HepG2 (cell line): Measurements from ENCODE around the gene FXN. TPM values are rescaled to one million over a fixed set of nuclear protein-coding genes. Genes with fewer than 3 reads are reported as not detected.

Experiments used
- ATAC-seq: fragments of 200-7000 bp; cut with Tn5 transposase; 3 replicates; pipeline ENCODE4 v1.9.1; 2020; ENCODE audit warnings: mild to moderate bottlenecking, moderate library complexity
- BruUV-seq: library from RNA; stranded (reverse); fragments of 400-500 nt; replicated peaks from 2 replicates; lab custom pipeline; 2021; lab: Mats Ljungman, UMichigan
- CTCF ChIA-PET: fragments of 300-600 bp; formaldehyde crosslinking; extraction: SDS; loops from one replicate; lab custom pipeline; 2021; ENCODE audit warnings: low total read pairs, inconsistent platforms, low intra/inter-chr PET ratio; lab: Yijun Ruan, JAX
- POLR2A ChIA-PET: fragments of 350-600 bp; sonication (Branson Sonifier 250); formaldehyde crosslinking; loops from one replicate; lab custom pipeline; 2020; ENCODE audit warnings: antibody characterized with exemption, inconsistent platforms; lab: Yijun Ruan, JAX
- DNase-seq: peaks from one replicate; pipeline ENCODE4 v3.0.0-alpha.2; 2015; ENCODE audit warnings: low spot score
- FAIRE-seq: peaks from 3 replicates; lab custom pipeline; 2011; peaks lifted over from hg19 to GRCh38; lab: Jason Lieb, UNC
- H2AFZ ChIP-seq: one replicate; pipeline ENCODE4 v1.6.1; 2011; ENCODE audit warnings: low read length, inconsistent platforms
- H3K27ac ChIP-seq: fragments of 300-600 bp; 3 replicates; pipeline ENCODE4 v1.8.0; 2011; ENCODE audit warnings: mixed run types, mild to moderate bottlenecking, mixed read lengths, low read length, inconsistent platforms; ENCODE audit not compliant: insufficient read depth; ENCODE audit errors: extremely low read length
- H3K27me3 ChIP-seq, 2 experiments: fragments of 200-600 bp in 1 of 2; 2 replicates in 1 of 2; 3 replicates in 1 of 2; pipeline versions ENCODE4 v1.6.0 to v1.8.0; 2011; ENCODE audit warnings: low read length in 2 of 2, mild to moderate bottlenecking in 2 of 2, moderate library complexity in 2 of 2, inconsistent platforms in 1 of 2; ENCODE audit not compliant: insufficient read depth in 2 of 2, control insufficient read depth in 1 of 2
- H3K36me3 ChIP-seq, 2 experiments: fragments of 200-600 bp in 1 of 2; replicated peaks in 1 of 2; 2 replicates in 1 of 2; 3 replicates in 1 of 2; pipeline versions ENCODE4 v1.5.1 to v1.8.0; 2011; ENCODE audit warnings: low read length in 2 of 2, inconsistent platforms in 1 of 2; ENCODE audit not compliant: insufficient read depth in 2 of 2, control insufficient read depth in 1 of 2
- H3K4me1 ChIP-seq: 2 replicates; pipeline ENCODE4 v1.5.1; 2012; ENCODE audit warnings: low read length, inconsistent platforms; ENCODE audit not compliant: insufficient read depth
- H3K4me2 ChIP-seq: 2 replicates; pipeline ENCODE4 v1.6.0; 2011; ENCODE audit warnings: low read depth, low read length, inconsistent platforms
- H3K4me3 ChIP-seq, 3 experiments: fragments of 200-600 bp in 1 of 3; sonication (generic), shearing (Covaris generic) in 1 of 3; replicated peaks in 1 of 3; 2 replicates each; pipeline ENCODE4 v1.5.1; 2011 to 2016; ENCODE audit warnings: low read length in 3 of 3, inconsistent platforms in 2 of 3, low read depth in 2 of 3, mild to moderate bottlenecking in 2 of 3, control low read depth in 1 of 3, mixed read lengths in 1 of 3; ENCODE audit not compliant: insufficient read depth in 1 of 3
- H3K79me2 ChIP-seq: one replicate; pipeline ENCODE4 v1.6.1; 2011; ENCODE audit warnings: low read length, inconsistent platforms; ENCODE audit not compliant: insufficient read depth
- H3K9ac ChIP-seq: 2 replicates; pipeline ENCODE4 v1.6.0; 2011; ENCODE audit warnings: mild to moderate bottlenecking, low read depth, low read length, inconsistent platforms; ENCODE audit not compliant: insufficient read depth
- H3K9me3 ChIP-seq: 2 replicates; pipeline ENCODE4 v1.5.1; 2012; ENCODE audit warnings: mild to moderate bottlenecking, low read length
- H4K20me1 ChIP-seq: 2 replicates; pipeline ENCODE4 v1.6.0; 2011; ENCODE audit warnings: inconsistent platforms, mild to moderate bottlenecking, low read length, moderate library complexity; ENCODE audit not compliant: insufficient read depth
- AGO2 ChIP-seq: fragments of 200-400 bp; formaldehyde crosslinking; optimal IDR thresholded peaks from 2 replicates; pipeline ENCODE3; 2017; ENCODE audit warnings: mild to moderate bottlenecking, low read depth, low read length, moderate library complexity
- MAFK ChIP-seq, 2 experiments: IDR thresholded peaks in 1 of 2; conservative IDR thresholded peaks in 1 of 2; 2 replicates each; pipeline ENCODE4 v1.6.1; 2011; ENCODE audit warnings: improper control_type of control experiment in 2 of 2, low read length in 2 of 2
- PRDM4 ChIP-seq: sonication (generic); formaldehyde crosslinking; IDR thresholded peaks from 2 replicates; pipeline ENCODE4 v1.9.0; 2021; ENCODE audit warnings: missing genetic modification reagents, borderline replicate concordance
- ZNF34 ChIP-seq: sonication (generic); formaldehyde crosslinking; IDR thresholded peaks from 2 replicates; pipeline ENCODE4 v1.4.0; 2020; ENCODE audit warnings: mild to moderate bottlenecking, missing genetic modification reagents, borderline replicate concordance
- ZNF577 ChIP-seq: sonication (generic); formaldehyde crosslinking; IDR thresholded peaks from 2 replicates; pipeline ENCODE4 v1.4.0; 2020; ENCODE audit warnings: mild to moderate bottlenecking, low read depth, missing genetic modification reagents, borderline replicate concordance
- WGBS: methylation state at CpG from one replicate; pipeline ENCODE4 v1.1.6; 2017; ENCODE audit warnings: low lambda C conversion rate; 5-methylcytosine and 5-hydroxymethylcytosine counted together
- in situ Hi-C: cut with HindIII; loops from 2 replicates; pipeline ENCODE4 v1.10.0; 2017; ENCODE audit warnings: low pct_unique_long_range_greater_than_20kb; ENCODE audit not compliant: extremely low pct_ligation_motif_present
- intact Hi-C: fragments of 100-400 bp; cut with micrococcal nuclease; formaldehyde crosslinking; loops from one replicate; pipeline ENCODE4 v1.10.0; 2022; ENCODE audit not compliant: unreplicated experiment
- polyA plus RNA-seq, 8 experiments: library from polyadenylated mRNA; depleted of rRNA in 3 of 8; stranded (reverse) in 7 of 8; unstranded in 1 of 8; fragments of >200 nt; fragmentation: Illumina TruSeq in 4 of 8; extraction: Trizol in 4 of 8; gene quantifications; 2 replicates each; pipeline versions ENCODE4 v1.2.1 to v1.2.3, GENCODE V29; 2011 to 2016; ENCODE audit warnings: low read depth in 4 of 8, missing spikeins in 1 of 8, mixed read lengths in 1 of 8; ENCODE audit not compliant: insufficient read depth in 1 of 8
- total RNA-seq, 5 experiments: library from RNA; depleted of rRNA; stranded (reverse); fragments of >200 nt; fragmentation: Illumina TruSeq; extraction: Trizol; gene quantifications; 2 replicates each; pipeline ENCODE4 v1.2.3, GENCODE V29; 2016; ENCODE audit warnings: low read depth in 1 of 5

FXN gene
- total and polyA plus RNA-seq, 2 of the 13 experiments (the other 11 are each of a cell fraction or from before 2014, with no cell fraction given), result 24.1 to 26.0 TPM

- no peak for TF ChIP-seq ZNF34 (CRISPR knock-in tag)
- no peak for TF ChIP-seq ZNF577 (CRISPR knock-in tag)
- TF ChIP-seq MAFK (conservative IDR thresholded peaks at IDR 0.05 in 1 of 2, IDR thresholded peaks at IDR 0.05 in 1 of 2; ENCODE audit: low read length in 2 of 2), result no peak
Measured at GRCh38 chr9:69065660-69066059, 30.1 kb downstream of the FXN start (continued).

- WGBS, result over 99% methylated on average over 13 of the region's 27 CpGs
- in situ Hi-C loops, result no loop called here
- Histone ChIP-seq H3K4me1 (peaks cover 19% of the 10 kb centered on the region), H3K79me2 (no peaks in the 10 kb centered on the region), H3K9me3 (no peaks in the 10 kb centered on the region), H2AFZ (no peak overlapping the region), H4K20me1 (no peaks in the 10 kb centered on the region), H3K36me3 (peaks cover 31 to 70% of the 10 kb centered on the region in 2 experiments), H3K4me2 (no peak overlapping the region), H3K27ac (no peak overlapping the region), H3K27me3 (no peaks in the 10 kb centered on the region), H3K9ac (no peak overlapping the region)
- intact Hi-C loops, result no loop called here
- ATAC-seq (peak; percentile 28; the same call in 2 of the 3 replicates), FAIRE-seq (no peak), DNase-seq (no peak)
- CTCF ChIA-PET, result no interaction called here
- BruUV-seq, result no TSS peak
- POLR2A ChIA-PET, result no interaction called here
- peak; percentile 65 for TF ChIP-seq AGO2
- no peak for TF ChIP-seq PRDM4 (CRISPR knock-in tag)
- TF ChIP-seq, all 625 proteins: peak for 1
- H3K4me3 ChIP-seq, result no peak overlapping the region
Measured at GRCh38 chr9:69066955-69067354, 31.4 kb downstream of the FXN start.
